Gastroesophageal sphincter (tissue), 3 donors: ENCODE measurements around the gene PRMT2.

Experiments
- POLR2A ChIP-seq, 2 donors: fragments of 450-650 bp; IDR thresholded peaks; one replicate each; pipeline ENCODE4 v1.6.1; 2017; ENCODE audit warnings: antibody characterized with exemption in 2 of 2, mild to moderate bottlenecking in 2 of 2, moderate library complexity in 1 of 2
- POLR2AphosphoS5 ChIP-seq: sonication (generic); formaldehyde crosslinking; IDR thresholded peaks from one replicate; pipeline ENCODE4 v1.6.1; 2017; ENCODE audit warnings: antibody characterized with exemption
- TF ChIP-seq, protein P1 (sequence below), 4 experiments: fragments of 200-600 bp in 2 of 4; fragments of 450-650 bp in 2 of 4; sonication (generic) in 1 of 4; IDR thresholded peaks; one replicate each; pipeline ENCODE4 v1.5.1; 2017 to 2019; ENCODE audit warnings: antibody characterized with exemption in 4 of 4, mild to moderate bottlenecking in 2 of 4, moderate library complexity in 2 of 4

- TF ChIP-seq, protein P1, sequence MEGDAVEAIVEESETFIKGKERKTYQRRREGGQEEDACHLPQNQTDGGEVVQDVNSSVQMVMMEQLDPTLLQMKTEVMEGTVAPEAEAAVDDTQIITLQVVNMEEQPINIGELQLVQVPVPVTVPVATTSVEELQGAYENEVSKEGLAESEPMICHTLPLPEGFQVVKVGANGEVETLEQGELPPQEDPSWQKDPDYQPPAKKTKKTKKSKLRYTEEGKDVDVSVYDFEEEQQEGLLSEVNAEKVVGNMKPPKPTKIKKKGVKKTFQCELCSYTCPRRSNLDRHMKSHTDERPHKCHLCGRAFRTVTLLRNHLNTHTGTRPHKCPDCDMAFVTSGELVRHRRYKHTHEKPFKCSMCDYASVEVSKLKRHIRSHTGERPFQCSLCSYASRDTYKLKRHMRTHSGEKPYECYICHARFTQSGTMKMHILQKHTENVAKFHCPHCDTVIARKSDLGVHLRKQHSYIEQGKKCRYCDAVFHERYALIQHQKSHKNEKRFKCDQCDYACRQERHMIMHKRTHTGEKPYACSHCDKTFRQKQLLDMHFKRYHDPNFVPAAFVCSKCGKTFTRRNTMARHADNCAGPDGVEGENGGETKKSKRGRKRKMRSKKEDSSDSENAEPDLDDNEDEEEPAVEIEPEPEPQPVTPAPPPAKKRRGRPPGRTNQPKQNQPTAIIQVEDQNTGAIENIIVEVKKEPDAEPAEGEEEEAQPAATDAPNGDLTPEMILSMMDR (IDR thresholded peaks at IDR 0.05), result no peak
- TF ChIP-seq POLR2A (IDR thresholded peaks at IDR 0.05) (no peak), POLR2AphosphoS5 (no peak)
These were observed 25.0 kb downstream of the PRMT2 start for GRCh38 chr21:46660505-46660904.
